ENCODE data around the gene LAS1L.
"Not testable (repeated sequence)": the region's sequence is repeated elsewhere in the genome, so short reads cannot be mapped to it uniquely, and the experiment has no call there.

The LAS1L gene

GRCh38 chrX:65574356-65574755 lies 39.8 kb upstream of the LAS1L start:
- DNase-seq (ENCODE audit: insufficient read length, low spot score) (no peak), FAIRE-seq (no peak)
- TF ChIP-seq, protein P1, sequence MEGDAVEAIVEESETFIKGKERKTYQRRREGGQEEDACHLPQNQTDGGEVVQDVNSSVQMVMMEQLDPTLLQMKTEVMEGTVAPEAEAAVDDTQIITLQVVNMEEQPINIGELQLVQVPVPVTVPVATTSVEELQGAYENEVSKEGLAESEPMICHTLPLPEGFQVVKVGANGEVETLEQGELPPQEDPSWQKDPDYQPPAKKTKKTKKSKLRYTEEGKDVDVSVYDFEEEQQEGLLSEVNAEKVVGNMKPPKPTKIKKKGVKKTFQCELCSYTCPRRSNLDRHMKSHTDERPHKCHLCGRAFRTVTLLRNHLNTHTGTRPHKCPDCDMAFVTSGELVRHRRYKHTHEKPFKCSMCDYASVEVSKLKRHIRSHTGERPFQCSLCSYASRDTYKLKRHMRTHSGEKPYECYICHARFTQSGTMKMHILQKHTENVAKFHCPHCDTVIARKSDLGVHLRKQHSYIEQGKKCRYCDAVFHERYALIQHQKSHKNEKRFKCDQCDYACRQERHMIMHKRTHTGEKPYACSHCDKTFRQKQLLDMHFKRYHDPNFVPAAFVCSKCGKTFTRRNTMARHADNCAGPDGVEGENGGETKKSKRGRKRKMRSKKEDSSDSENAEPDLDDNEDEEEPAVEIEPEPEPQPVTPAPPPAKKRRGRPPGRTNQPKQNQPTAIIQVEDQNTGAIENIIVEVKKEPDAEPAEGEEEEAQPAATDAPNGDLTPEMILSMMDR (IDR thresholded peaks at IDR 0.05; ENCODE audit: insufficient read depth, missing control alignments), result no peak

- TF ChIP-seq, protein P1 (IDR thresholded peaks at IDR 0.05; ENCODE audit: insufficient read depth, missing control alignments), result no peak
- DNase-seq (ENCODE audit: insufficient read length, low spot score), result no peak
- FAIRE-seq, result no peak
Observed at GRCh38 chrX:65572971-65573370, 38.4 kb upstream of the LAS1L start.

GRCh38 chrX:65562850-65563249 lies 28.3 kb upstream of the LAS1L start:
- not testable (repeated sequence) for FAIRE-seq; DNase-seq (ENCODE audit: insufficient read length, low spot score)

DNA sequence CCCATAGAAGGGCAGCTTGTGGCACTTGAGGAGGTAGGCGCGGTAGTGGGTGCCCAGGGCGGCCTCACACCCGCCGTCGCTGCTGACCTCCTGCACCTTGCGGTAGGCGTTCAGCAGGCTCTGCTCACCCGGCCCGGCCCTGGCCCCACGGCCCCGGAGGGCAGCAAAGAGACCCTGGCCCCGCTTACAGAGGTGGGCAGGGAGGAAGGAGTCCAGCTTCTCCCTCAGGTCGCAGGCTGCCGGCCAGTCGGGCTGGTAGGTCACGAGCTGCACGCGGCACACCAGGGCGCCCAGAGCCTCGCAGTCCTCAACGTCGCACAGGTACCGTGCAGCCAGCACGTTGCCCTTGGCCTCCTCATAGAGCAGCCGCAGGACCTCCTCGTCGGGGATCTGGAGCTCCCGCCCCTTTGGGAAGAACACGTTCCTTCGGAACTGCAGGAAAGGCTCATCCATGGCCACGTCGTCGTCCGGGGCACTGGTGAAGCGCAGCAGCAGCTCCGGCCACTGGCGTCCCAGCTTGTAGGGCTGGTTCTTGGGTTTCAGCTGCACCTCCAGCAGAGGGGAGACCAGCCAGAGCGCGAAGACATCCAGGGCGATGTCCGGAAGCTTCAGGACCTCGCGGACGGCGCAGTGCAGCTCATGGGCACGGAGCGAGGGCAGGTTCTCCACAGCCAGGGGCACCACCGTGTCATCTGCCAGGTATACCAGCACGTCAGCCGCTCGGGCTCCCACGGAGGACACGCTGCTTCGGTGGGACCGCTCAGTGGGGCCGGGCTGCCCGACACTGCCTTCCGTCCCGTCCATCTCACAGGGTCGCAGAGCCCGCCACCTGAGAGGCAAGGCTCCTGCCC lies 17.1 kb upstream of the LAS1L start:
- TF ChIP-seq, protein P1 (IDR thresholded peaks at IDR 0.05; ENCODE audit: insufficient read depth, missing control alignments), result no peak
- FAIRE-seq (no peak), DNase-seq (ENCODE audit: insufficient read length, low spot score) (no peak)

GRCh38 chrX:65551086-65551485 lies 16.5 kb upstream of the LAS1L start:
- no peak for FAIRE-seq
- TF ChIP-seq, protein P1 (IDR thresholded peaks at IDR 0.05; ENCODE audit: insufficient read depth, missing control alignments), result no peak
- no peak for DNase-seq (ENCODE audit: insufficient read length, low spot score)

- TF ChIP-seq, protein P1 (IDR thresholded peaks at IDR 0.05; ENCODE audit: insufficient read depth, missing control alignments), result no peak
- no peak for DNase-seq (ENCODE audit: insufficient read length, low spot score)
- FAIRE-seq, result no peak
Observed at GRCh38 chrX:65545456-65545855, 10.9 kb upstream of the LAS1L start.

- TF ChIP-seq, protein P1 (IDR thresholded peaks at IDR 0.05; ENCODE audit: insufficient read depth, missing control alignments), result no peak
- DNase-seq (ENCODE audit: insufficient read length, low spot score) (no peak), FAIRE-seq (no peak)
Observed at GRCh38 chrX:65537229-65537628, 2.6 kb upstream of the LAS1L start.
